ENCODE measurements around the gene MYCBP. TPM values are rescaled to one million over a fixed set of nuclear protein-coding genes. Genes with fewer than 3 reads are reported as not detected.

The MYCBP gene
- total RNA-seq, 1 donor from 2014 or later = 8.7 TPM

DNA sequence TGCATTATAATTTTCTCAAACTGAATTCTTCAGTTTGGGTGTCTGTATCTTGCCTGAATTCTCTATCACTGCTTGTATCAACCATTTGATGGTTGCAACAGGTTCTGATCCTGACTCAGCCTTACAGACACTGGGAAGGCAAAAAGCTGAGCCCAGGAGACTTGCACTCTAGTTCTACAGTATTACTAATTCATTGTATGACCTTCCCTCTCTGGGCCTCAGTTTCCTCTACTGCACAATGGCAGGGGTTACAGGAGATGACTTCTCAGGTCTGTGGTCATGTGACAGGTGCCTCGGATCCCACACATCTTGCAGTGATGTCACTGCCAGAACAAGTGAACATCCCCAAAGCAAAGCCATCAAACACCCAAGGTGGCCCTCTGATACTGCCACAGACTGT is 52.3 kb downstream of the MYCBP start:
- no peak for DNase-seq (ENCODE audit: low read depth in 2 of 2)

DNA sequence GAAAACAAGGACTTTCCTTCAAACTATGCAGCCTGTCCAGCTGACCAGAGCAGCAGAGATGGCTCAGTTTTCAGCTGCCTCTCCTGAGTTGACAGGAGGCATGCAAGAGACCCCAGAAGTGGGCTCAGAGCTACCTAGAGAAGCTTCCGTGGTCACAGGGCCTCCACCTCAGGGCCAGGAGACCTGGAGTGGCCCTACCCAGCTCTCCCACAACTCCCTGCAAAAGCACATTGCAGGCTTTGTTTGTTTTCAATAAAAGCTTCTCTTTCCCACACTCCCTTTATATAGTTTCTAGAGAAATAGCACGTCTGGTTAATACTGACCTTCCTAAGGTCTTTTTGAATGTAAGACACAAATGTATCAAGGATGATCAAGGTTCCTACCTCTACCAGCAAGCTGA is 53.6 kb downstream of the MYCBP start:
- DNase-seq (ENCODE audit: low read depth in 2 of 2) = no peak

DNA sequence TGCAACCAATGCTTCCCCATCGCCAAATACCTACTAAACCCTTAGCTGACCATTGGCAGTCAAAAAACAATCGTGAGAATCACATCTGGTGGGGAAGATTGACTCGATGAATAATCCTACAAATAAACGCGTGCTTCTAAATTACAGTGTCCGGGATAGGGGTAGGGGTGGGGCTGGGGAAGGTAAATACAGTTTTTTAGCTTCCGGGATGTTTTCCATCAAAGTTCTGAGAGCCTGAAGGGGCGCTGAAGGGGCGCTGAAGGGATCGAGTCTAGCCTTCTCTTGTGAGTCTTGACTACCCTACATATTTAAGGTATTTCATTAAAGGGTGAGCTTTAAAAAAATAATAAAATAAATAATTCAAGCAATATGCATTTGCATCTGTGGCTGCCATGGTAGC is 54.1 kb downstream of the MYCBP start:
- DNase-seq (ENCODE audit: low read depth in 2 of 2) = no peak

DNA sequence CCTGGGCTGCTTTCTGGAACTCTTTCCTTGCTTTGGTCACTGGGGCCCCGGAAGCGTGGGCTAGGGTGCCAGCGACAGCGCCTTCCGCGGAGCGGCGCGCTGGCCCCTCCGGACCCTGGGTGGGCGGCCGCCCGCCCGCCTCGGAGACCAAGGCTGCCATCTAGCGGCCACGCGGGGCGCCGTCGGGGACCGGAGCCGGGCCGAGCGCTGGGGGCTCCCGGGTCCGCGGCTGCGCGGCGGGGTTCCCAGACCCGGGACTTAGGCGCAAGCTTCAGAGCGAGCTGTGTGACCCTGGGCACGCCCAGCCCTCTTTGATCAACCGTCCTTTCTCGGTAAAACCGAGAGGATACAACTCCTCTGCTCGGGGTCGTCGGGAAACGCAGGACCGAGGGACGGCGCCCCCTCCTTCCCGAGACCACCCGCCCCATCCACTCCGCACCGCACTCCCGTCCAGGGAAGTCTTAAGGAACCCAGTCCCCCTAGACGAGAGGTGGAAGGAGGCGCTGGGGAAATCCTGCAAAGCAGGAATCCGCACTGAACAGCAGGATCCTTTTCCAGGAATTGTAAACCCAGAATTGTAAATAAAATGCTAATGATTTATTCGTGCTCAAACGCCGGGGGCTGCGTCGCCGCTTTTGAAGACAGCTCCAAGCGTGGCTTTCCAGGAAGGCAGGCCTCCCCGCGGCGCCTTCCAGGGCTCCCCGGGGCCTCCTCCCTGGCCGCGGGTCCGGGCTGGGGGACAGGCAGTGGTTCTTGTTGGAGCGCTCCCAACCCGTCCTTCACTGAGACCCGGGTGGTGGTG is 54.8 kb downstream of the MYCBP start:
- DNase-seq (ENCODE audit: low read depth in 2 of 2) = peak in 1 of 2 donors; percentile 7

DNA sequence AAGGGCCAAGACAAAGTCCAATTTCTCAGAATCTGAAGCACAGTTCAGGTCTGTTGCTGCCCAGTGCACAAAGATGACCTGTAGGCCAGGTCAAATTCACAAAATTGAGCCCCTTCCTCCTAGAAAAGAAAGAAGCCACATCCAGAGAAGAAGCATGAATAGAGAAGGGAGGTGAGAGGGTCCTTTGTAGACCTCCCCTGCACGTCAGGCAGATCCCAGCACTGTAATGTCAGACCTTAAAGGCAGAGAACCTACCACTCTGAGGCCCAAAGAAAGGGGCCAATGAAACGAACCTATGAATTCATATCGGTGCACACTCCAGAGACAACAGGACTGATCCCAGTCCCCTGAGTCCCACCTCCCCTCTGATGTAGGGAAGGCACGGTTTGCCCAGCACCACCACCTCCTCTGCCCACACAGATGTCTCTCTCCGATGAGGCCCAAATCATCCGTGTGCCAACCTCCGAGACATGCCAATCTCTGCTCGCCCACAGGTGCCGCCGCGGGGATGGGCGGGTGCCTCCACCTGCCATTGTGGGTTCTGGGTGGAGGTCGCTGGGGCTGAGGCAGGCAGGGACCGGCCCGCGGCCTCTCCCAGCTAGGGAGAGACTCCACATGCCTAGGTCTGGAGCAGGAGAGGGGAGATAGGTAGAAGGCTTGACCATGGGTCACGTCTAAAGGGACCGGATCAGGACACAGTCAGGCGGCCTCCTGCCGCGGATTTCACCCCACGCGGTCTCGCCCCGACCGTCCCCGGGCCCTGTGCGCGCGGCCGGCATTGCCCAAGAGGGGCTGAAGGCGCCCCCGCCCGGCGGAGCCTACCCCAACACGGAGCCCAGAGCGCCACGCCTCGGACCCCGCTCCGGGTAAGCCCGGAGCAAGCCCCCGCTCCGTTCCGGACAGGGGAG is 55.6 kb downstream of the MYCBP start:
- no peak for DNase-seq (ENCODE audit: low read depth in 2 of 2)

DNA sequence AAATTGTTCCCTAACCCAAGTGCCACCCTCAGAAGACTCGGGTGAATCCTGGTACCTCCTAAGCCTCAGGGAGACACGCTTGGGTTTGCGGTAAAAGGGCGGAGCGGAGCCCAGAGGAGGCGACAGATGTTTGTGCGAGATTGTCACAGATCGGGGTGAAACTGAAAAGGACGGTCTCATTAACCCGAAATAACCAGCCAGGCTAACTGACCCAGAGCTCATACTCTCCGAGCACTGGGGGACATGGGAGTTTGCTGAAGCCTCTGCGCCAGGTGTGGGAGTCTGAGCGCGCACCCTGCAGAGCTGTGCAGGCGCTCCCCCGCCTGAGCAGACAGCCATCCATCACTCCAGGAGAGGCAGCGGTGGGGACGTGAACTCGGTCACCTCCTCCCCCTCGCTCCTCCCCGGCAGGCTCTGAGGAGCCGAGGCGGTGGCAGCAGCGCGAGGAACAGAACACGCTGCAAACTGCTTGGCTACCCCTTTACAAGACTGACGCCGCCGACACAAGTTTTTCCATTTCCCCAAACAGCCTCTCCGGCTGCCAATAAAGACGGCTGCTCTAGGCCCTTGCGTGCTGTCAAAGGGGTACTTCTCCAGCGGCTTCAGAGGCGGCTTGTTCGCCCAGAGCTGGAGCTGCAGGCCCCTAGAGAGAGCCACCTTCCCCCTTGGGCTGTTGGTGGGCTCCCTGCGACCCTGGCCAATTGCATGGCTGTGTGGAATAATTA is 57.1 kb downstream of the MYCBP start:
- DNase-seq (ENCODE audit: low read depth in 2 of 2) = no peak

DNA sequence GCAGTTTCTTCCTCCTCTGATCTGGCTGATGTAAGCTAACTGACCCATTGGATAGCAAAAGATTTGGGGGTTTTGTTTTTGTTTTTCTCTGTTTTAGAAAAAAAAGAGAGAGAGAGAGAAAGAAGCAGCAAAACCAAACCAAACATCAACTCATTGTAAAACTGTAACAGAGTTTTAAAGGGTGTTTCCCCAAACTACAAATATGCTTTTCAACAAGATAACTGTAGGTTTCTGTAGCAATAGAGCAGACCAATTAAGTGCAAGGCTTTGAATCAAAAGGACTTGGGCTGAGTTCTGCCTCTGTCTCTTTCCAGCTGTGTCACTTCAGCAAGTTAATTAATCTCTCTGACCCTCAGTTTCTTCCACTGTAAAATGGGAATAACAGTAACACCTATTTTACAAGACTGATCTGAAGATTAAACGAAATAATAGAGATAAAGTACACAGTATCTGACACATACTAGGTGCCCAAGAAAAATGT is 58.1 kb downstream of the MYCBP start:
- no peak for DNase-seq (ENCODE audit: low read depth in 2 of 2)

DNA sequence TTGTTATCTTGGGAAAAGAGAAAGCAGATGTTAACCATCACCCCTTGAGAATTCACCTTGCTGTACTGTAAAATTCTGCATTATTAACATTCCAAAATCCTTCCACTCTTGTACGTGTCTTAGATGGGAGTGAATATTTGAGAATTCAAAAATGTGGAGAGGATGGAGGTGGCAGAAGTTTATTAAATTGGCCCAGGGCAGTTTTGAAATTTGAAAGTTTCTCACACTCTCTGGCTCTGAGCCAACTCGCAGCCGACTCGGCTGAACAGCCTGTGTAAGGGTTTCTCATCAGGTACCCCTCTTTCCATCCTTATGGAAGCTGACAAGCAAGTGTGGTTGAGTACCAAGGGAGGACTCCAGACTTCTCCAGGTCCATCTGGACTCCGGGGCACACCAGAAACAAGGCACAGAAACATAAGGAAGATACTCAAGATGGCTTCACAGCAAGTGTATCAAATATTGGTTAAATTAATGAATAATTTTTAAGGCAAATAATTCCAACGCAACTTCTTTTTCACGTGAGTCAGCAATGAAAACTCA is 58.6 kb downstream of the MYCBP start:
- DNase-seq (ENCODE audit: low read depth in 2 of 2) = no peak

DNA sequence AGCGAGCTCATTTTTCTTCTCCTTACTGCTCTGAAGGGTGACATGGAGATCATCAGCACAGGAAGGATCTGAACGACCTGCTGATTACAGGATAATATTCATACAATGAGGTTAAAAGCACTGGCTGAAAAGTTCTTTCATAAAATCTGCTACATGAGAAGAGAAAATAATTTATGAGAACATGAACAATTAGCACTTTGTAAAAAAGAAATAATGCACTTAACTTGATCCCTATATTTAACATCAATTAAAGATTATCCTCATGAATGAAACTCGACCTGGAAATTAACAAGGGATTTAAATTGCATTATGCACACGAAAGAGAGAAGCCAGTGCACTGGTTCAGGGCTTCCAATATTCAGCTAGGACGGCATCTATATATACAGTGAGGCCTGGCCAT is 60.2 kb downstream of the MYCBP start:
- DNase-seq (ENCODE audit: low read depth in 2 of 2) = no peak

Other genes starting within 250 kb of the MYCBP start
- 16.0 and 24.4 TPM in 2 replicates for gene RRAGC, start 13.6 kb downstream of the MYCBP start, total RNA-seq
- not detected in 2 replicates for gene GJA9, start 8.2 kb upstream of the MYCBP start, total RNA-seq
- gene RHBDL2, start 68.5 kb upstream of the MYCBP start, total RNA-seq = 0.13 TPM in 1 of 2 replicates, not detected in the other
- 31.7 and 42.5 TPM in 2 replicates for gene AKIRIN1, start 117.9 kb upstream of the MYCBP start, total RNA-seq
- 337 and 433 TPM in 2 replicates for gene NDUFS5, start 153.0 kb upstream of the MYCBP start, total RNA-seq